HFFc6 (cell line): ENCODE data around the gene ATF7IP. TPM values are rescaled to one million over a fixed set of nuclear protein-coding genes. Genes with fewer than 3 reads are reported as not detected.

Source experiments
- DNase-seq: peaks from one replicate; pipeline ENCODE4 v3.0.0-alpha.2; 2018
- H3K27ac Mint-ChIP-seq: 2 replicates; pipeline ENCODE4 v1.8.0; 2020; ENCODE audit warnings: mild to moderate bottlenecking, mixed read lengths
- H3K27me3 Mint-ChIP-seq: 2 replicates; pipeline ENCODE4 v1.8.0; 2021; ENCODE audit warnings: mild to moderate bottlenecking, moderate library complexity, mixed read lengths; ENCODE audit not compliant: insufficient read depth
- H3K36me3 Mint-ChIP-seq: 2 replicates; pipeline ENCODE4 v1.8.0; 2021; ENCODE audit warnings: low read depth, mixed read lengths
- H3K4me1 Mint-ChIP-seq: 2 replicates; pipeline ENCODE4 v1.8.0; 2020; ENCODE audit warnings: low read depth, mixed read lengths
- H3K4me3 Mint-ChIP-seq: 2 replicates; pipeline ENCODE4 v1.8.0; 2020; ENCODE audit warnings: mild to moderate bottlenecking, moderate library complexity, mixed read lengths
- H3K9me3 Mint-ChIP-seq: 2 replicates; pipeline ENCODE4 v1.8.0; 2020; ENCODE audit warnings: mild to moderate bottlenecking, mixed read lengths
- CTCF ChIP-seq: fragments of 200-600 bp; sonication (generic); IDR thresholded peaks from 2 replicates; pipeline ENCODE4 v1.5.0; 2021; ENCODE audit warnings: antibody characterized with exemption, mild to moderate bottlenecking
- total RNA-seq, 6 experiments: library from RNA; stranded (reverse); fragmentation: NEBNext Ultra II Directional; extraction: Animal tissue kit (Norgen Biotek cat#: 25700); gene quantifications; 2 replicates in 1 of 6; 3 replicates in 5 of 6; pipeline ENCODE4 v1.2.3, GENCODE V29; 2021

The ATF7IP gene
- total RNA-seq, 6 experiments from 2014 or later = 38.3 to 47.3 (median 41.7) TPM

GRCh38 chr12:14548609-14549008 is 183.1 kb downstream of the ATF7IP start:
- no peaks in the 10 kb centered on the region for H3K36me3 Mint-ChIP-seq

More at GRCh38 chr12:14548609-14549008, 183.1 kb downstream of the ATF7IP start:
- Mint-ChIP-seq H3K9me3 (peaks cover 11% of the 10 kb centered on the region; the same call in 1 of the 2 replicates), H3K4me3 (no peak overlapping the region), H3K27ac (no peak overlapping the region), H3K4me1 (no peaks in the 10 kb centered on the region), H3K27me3 (no peaks in the 10 kb centered on the region; the same call in 1 of the 2 replicates)
- no peak for DNase-seq
- TF ChIP-seq CTCF = no peak

Other genes with a start within 250 kb of the ATF7IP start
- gene PLBD1, start 202.2 kb downstream of the ATF7IP start, total RNA-seq = not detected